ENCODE measurements around the gene ENTPD1. TPM values are rescaled to one million over a fixed set of nuclear protein-coding genes. Genes with fewer than 3 reads are reported as not detected.
"Not testable (repeated sequence)": the region's sequence is repeated elsewhere in the genome, so short reads cannot be mapped to it uniquely, and the experiment has no call there.

ENTPD1 gene
- total and polyA plus RNA-seq, 2 experiments from 2014 or later: 1.5 to 8.9 TPM

GRCh38 chr10:95728526-95728925 lies 27.4 kb upstream of the ENTPD1 start:
- TF ChIP-seq CTCF (IDR thresholded peaks at IDR 0.05; ENCODE audit: poor library complexity): no peak
- no peak for TF ChIP-seq EZH2phosphoT487 (IDR thresholded peaks at IDR 0.05; ENCODE audit: low read depth, severe bottlenecking, unreplicated experiment)
- no peak for TF ChIP-seq EZH2 (IDR thresholded peaks at IDR 0.05; ENCODE audit: borderline replicate concordance)
- Histone ChIP-seq H3K36me3 (replicated peaks; ENCODE audit: insufficient read depth, low read depth) (no peaks in the 10 kb centered on the region), H3K4me2 (no peak overlapping the region), H3K9me2 (replicated peaks; ENCODE audit: insufficient read depth) (no peaks in the 10 kb centered on the region), H4K20me1 (ENCODE audit: insufficient read depth, poor library complexity, severe bottlenecking) (no peaks in the 10 kb centered on the region), H3K4me3 (no peak overlapping the region), H3K9me3 (ENCODE audit: low read depth) (no peaks in the 10 kb centered on the region), H3K79me2 (no peaks in the 10 kb centered on the region), H3K27me3 (peaks cover 4% of the 10 kb centered on the region), H3K27ac (no peak overlapping the region), H3K4me1 (ENCODE audit: insufficient read depth) (no peaks in the 10 kb centered on the region), H2AFZ (no peak overlapping the region)
- 79% methylated on average over 4 of the region's 4 CpGs for WGBS (ENCODE audit: low lambda C conversion rate, missing lambda C conversion rate)
- no peak for DNase-seq (ENCODE audit: low spot score)

GRCh38 chr10:95729323-95730055 lies 26.5 kb upstream of the ENTPD1 start:
- no peak overlapping the region for H3K4me2 ChIP-seq
- no peaks in the 10 kb centered on the region for H3K9me3 ChIP-seq (ENCODE audit: low read depth)
- no peaks in the 10 kb centered on the region for H3K9me2 ChIP-seq (replicated peaks; ENCODE audit: insufficient read depth)
- TF ChIP-seq CTCF (IDR thresholded peaks at IDR 0.05; ENCODE audit: poor library complexity) (no peak), EZH2 (IDR thresholded peaks at IDR 0.05; ENCODE audit: borderline replicate concordance) (no peak), EZH2phosphoT487 (IDR thresholded peaks at IDR 0.05; ENCODE audit: low read depth, severe bottlenecking, unreplicated experiment) (no peak)
- H3K36me3 ChIP-seq (replicated peaks; ENCODE audit: insufficient read depth, low read depth): no peaks in the 10 kb centered on the region
- no peak overlapping the region for H2AFZ ChIP-seq
- DNase-seq (ENCODE audit: low spot score): no peak
- H3K4me1 ChIP-seq (ENCODE audit: insufficient read depth): no peaks in the 10 kb centered on the region
- H4K20me1 ChIP-seq (ENCODE audit: insufficient read depth, poor library complexity, severe bottlenecking): no peaks in the 10 kb centered on the region
- H3K27ac ChIP-seq: no peak overlapping the region
- peaks cover 4% of the 10 kb centered on the region for H3K27me3 ChIP-seq
- H3K4me3 ChIP-seq: no peak overlapping the region
- no peaks in the 10 kb centered on the region for H3K79me2 ChIP-seq
- 86% methylated on average over 3 of the region's 3 CpGs for WGBS (ENCODE audit: low lambda C conversion rate, missing lambda C conversion rate)

- Histone ChIP-seq H3K9me2 (replicated peaks; ENCODE audit: insufficient read depth) (no peaks in the 10 kb centered on the region), H2AFZ (no peak overlapping the region), H3K27ac (no peak overlapping the region), H3K79me2 (no peaks in the 10 kb centered on the region), H3K36me3 (replicated peaks; ENCODE audit: insufficient read depth, low read depth) (no peaks in the 10 kb centered on the region), H3K4me3 (no peak overlapping the region), H4K20me1 (ENCODE audit: insufficient read depth, poor library complexity, severe bottlenecking) (no peaks in the 10 kb centered on the region), H3K27me3 (peaks cover 4% of the 10 kb centered on the region), H3K4me2 (no peak overlapping the region), H3K9me3 (ENCODE audit: low read depth) (no peaks in the 10 kb centered on the region), H3K4me1 (ENCODE audit: insufficient read depth) (no peaks in the 10 kb centered on the region)
- WGBS (ENCODE audit: low lambda C conversion rate, missing lambda C conversion rate): 94% methylated on average over 1 of the region's 1 CpG
- no peak for DNase-seq (ENCODE audit: low spot score)
- no peak for TF ChIP-seq EZH2 (IDR thresholded peaks at IDR 0.05; ENCODE audit: borderline replicate concordance)
- TF ChIP-seq CTCF (IDR thresholded peaks at IDR 0.05; ENCODE audit: poor library complexity): no peak
- TF ChIP-seq EZH2phosphoT487 (IDR thresholded peaks at IDR 0.05; ENCODE audit: low read depth, severe bottlenecking, unreplicated experiment): no peak
These were observed 25.7 kb upstream of the ENTPD1 start for GRCh38 chr10:95730233-95730632.

GRCh38 chr10:95732907-95733306 lies 23.1 kb upstream of the ENTPD1 start:
- not testable (repeated sequence) for H3K4me2 ChIP-seq; H3K9me2 ChIP-seq (replicated peaks; ENCODE audit: insufficient read depth); H3K27ac ChIP-seq; H3K27me3 ChIP-seq; H3K4me1 ChIP-seq (ENCODE audit: insufficient read depth); H3K36me3 ChIP-seq (replicated peaks; ENCODE audit: insufficient read depth, low read depth); H2AFZ ChIP-seq; H4K20me1 ChIP-seq (ENCODE audit: insufficient read depth, poor library complexity, severe bottlenecking); H3K79me2 ChIP-seq; H3K4me3 ChIP-seq; DNase-seq (ENCODE audit: low spot score); H3K9me3 ChIP-seq (ENCODE audit: low read depth)
- 86% methylated on average over 6 of the region's 6 CpGs for WGBS (ENCODE audit: low lambda C conversion rate, missing lambda C conversion rate)

Data from hepatocyte (in vitro differentiated cells).